Measurements from ENCODE around the gene PTTG2.
A peak's percentile ranks its signal among the peaks of the same experiment; 100 is the strongest.
"Not testable (repeated sequence)": the region's sequence is repeated elsewhere in the genome, so short reads cannot be mapped to it uniquely, and the experiment has no call there.

DNA sequence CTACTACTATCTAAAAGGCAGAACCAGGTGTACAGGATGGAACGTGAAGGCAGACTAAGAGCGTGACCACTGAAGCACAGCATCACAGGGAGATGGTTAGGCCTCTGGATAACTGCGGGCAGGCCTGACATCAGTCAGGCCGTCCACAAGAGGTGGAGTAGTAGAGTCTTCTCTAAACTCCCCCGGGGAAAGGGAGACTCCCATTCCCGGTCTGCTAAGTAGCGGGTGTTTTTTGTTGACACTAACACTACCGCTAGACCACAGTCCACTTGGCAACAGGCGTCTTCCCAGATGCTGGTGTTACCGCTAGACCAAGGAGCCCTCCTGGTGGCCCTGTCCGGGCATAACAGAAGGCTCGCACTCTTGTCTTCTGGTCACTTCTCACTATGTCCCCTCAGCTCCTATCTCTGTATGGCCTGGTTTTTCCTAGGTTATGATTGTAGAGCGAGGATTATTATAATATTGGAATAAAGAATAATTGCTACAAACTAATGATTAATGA, 15.2 kb downstream of the PTTG2 start:
- TF ChIP-seq POLR2A (IDR thresholded peaks at IDR 0.05) = not testable (repeated sequence)
- TF ChIP-seq, protein P1, sequence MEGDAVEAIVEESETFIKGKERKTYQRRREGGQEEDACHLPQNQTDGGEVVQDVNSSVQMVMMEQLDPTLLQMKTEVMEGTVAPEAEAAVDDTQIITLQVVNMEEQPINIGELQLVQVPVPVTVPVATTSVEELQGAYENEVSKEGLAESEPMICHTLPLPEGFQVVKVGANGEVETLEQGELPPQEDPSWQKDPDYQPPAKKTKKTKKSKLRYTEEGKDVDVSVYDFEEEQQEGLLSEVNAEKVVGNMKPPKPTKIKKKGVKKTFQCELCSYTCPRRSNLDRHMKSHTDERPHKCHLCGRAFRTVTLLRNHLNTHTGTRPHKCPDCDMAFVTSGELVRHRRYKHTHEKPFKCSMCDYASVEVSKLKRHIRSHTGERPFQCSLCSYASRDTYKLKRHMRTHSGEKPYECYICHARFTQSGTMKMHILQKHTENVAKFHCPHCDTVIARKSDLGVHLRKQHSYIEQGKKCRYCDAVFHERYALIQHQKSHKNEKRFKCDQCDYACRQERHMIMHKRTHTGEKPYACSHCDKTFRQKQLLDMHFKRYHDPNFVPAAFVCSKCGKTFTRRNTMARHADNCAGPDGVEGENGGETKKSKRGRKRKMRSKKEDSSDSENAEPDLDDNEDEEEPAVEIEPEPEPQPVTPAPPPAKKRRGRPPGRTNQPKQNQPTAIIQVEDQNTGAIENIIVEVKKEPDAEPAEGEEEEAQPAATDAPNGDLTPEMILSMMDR (IDR thresholded peaks at IDR 0.05) = peak in 3 of 4 donors; percentile 24 to 35 (median 34)
